ENCODE data around the gene GNPTAB.

The GNPTAB gene

GRCh38 chr12:101804409-101804808, 26.4 kb downstream of the GNPTAB start:
- DNase-seq (ENCODE audit: low read depth in 2 of 2): no peak

- no peak for DNase-seq (ENCODE audit: low read depth in 2 of 2)
Observed at GRCh38 chr12:101803978-101804377, 26.8 kb downstream of the GNPTAB start.

- no peak for DNase-seq (ENCODE audit: low read depth in 2 of 2)
Observed at GRCh38 chr12:101802486-101802885, 28.3 kb downstream of the GNPTAB start.

- DNase-seq (ENCODE audit: low read depth in 2 of 2): no peak
Observed at GRCh38 chr12:101799774-101800173, 31.0 kb downstream of the GNPTAB start.

GRCh38 chr12:101795786-101796185, 35.0 kb downstream of the GNPTAB start:
- DNase-seq (ENCODE audit: low read depth in 2 of 2): no peak

GRCh38 chr12:101795013-101795412, 35.7 kb downstream of the GNPTAB start:
- DNase-seq (ENCODE audit: low read depth in 2 of 2): no peak

GRCh38 chr12:101794574-101794973, 36.2 kb downstream of the GNPTAB start:
- DNase-seq (ENCODE audit: low read depth in 2 of 2): no peak

GRCh38 chr12:101793401-101793800, 37.4 kb downstream of the GNPTAB start:
- no peak for DNase-seq (ENCODE audit: low read depth in 2 of 2)

- DNase-seq (ENCODE audit: low read depth in 2 of 2): no peak
Observed at GRCh38 chr12:101792046-101792931, 38.5 kb downstream of the GNPTAB start.

- DNase-seq (ENCODE audit: low read depth in 2 of 2): no peak
Observed at GRCh38 chr12:101789171-101789570, 41.6 kb downstream of the GNPTAB start.

GRCh38 chr12:101785671-101786070, 45.1 kb downstream of the GNPTAB start:
- no peak for DNase-seq (ENCODE audit: low read depth in 2 of 2)

- DNase-seq (ENCODE audit: low read depth in 2 of 2): no peak
Observed at GRCh38 chr12:101784376-101784775, 46.4 kb downstream of the GNPTAB start.

GRCh38 chr12:101783838-101784237, 46.9 kb downstream of the GNPTAB start:
- DNase-seq (ENCODE audit: low read depth in 2 of 2): no peak

- DNase-seq (ENCODE audit: low read depth in 2 of 2): no peak
Observed at GRCh38 chr12:101783150-101783549, 47.6 kb downstream of the GNPTAB start.

GRCh38 chr12:101782273-101782731, 48.5 kb downstream of the GNPTAB start:
- DNase-seq (ENCODE audit: low read depth in 2 of 2): peak in 1 of 2 experiments; percentile 14

GRCh38 chr12:101781834-101782233, 48.9 kb downstream of the GNPTAB start:
- DNase-seq (ENCODE audit: low read depth in 2 of 2): no peak

- no peak for DNase-seq (ENCODE audit: low read depth in 2 of 2)
Observed at GRCh38 chr12:101780599-101780998, 50.2 kb downstream of the GNPTAB start.

GRCh38 chr12:101779626-101780025, 51.1 kb downstream of the GNPTAB start:
- DNase-seq (ENCODE audit: low read depth in 2 of 2): no peak

GRCh38 chr12:101779200-101779599, 51.6 kb downstream of the GNPTAB start:
- DNase-seq (ENCODE audit: low read depth in 2 of 2): no peak

GRCh38 chr12:101777978-101778377, 52.8 kb downstream of the GNPTAB start:
- DNase-seq (ENCODE audit: low read depth in 2 of 2): no peak

- no peak for DNase-seq (ENCODE audit: low read depth in 2 of 2)
Observed at GRCh38 chr12:101777485-101777884, 53.3 kb downstream of the GNPTAB start.

- no peak for DNase-seq (ENCODE audit: low read depth in 2 of 2)
Observed at GRCh38 chr12:101775816-101776215, 54.9 kb downstream of the GNPTAB start.

- DNase-seq (ENCODE audit: low read depth in 2 of 2): peak in 1 of 2 experiments; percentile 13
Observed at GRCh38 chr12:101773650-101774162, 57.1 kb downstream of the GNPTAB start.
